HepG2 (cell line): Measurements from ENCODE around the gene MTA3.

Source experiments
- DPF2 ChIP-seq: sonication (generic); formaldehyde crosslinking; IDR thresholded peaks from 2 replicates; pipeline ENCODE4 v1.4.0; 2020; ENCODE audit warnings: mild to moderate bottlenecking, low read depth, missing genetic modification reagents, borderline replicate concordance
- JUNB ChIP-seq: sonication (generic); formaldehyde crosslinking; IDR thresholded peaks from 2 replicates; pipeline ENCODE4 v1.8.0; 2022; ENCODE audit warnings: missing genetic modification reagents, mild to moderate bottlenecking, borderline replicate concordance
- NCOA2 ChIP-seq: sonication (generic); formaldehyde crosslinking; IDR thresholded peaks from 2 replicates; pipeline ENCODE4 v1.8.0; 2022; ENCODE audit warnings: inconsistent platforms
- POLR2A ChIP-seq, 2 experiments: IDR thresholded peaks; 2 replicates each; pipeline ENCODE4 v1.6.1; 2011; ENCODE audit warnings: low read depth in 2 of 2, low read length in 2 of 2, mild to moderate bottlenecking in 1 of 2, moderate library complexity in 1 of 2; ENCODE audit not compliant: insufficient read depth in 1 of 2
- POLR2AphosphoS5 ChIP-seq: IDR thresholded peaks from 2 replicates; pipeline ENCODE4 v1.6.1; 2012; ENCODE audit warnings: low read depth, low read length
- PRDM4 ChIP-seq: sonication (generic); formaldehyde crosslinking; IDR thresholded peaks from 2 replicates; pipeline ENCODE4 v1.9.0; 2021; ENCODE audit warnings: missing genetic modification reagents, borderline replicate concordance
- PREB ChIP-seq: sonication (generic); formaldehyde crosslinking; IDR thresholded peaks from 2 replicates; pipeline ENCODE4 v1.4.0; 2020; ENCODE audit warnings: missing genetic modification reagents
- SMYD3 ChIP-seq: sonication (generic); formaldehyde crosslinking; IDR thresholded peaks from 2 replicates; pipeline ENCODE4 v1.8.1; 2023; ENCODE audit warnings: mild to moderate bottlenecking, missing genetic modification reagents
- SRF ChIP-seq: IDR thresholded peaks from 2 replicates; pipeline ENCODE4 v1.6.1; 2011; ENCODE audit warnings: mild to moderate bottlenecking, low read depth, low read length, moderate library complexity
- ZNF383 ChIP-seq: sonication (generic); formaldehyde crosslinking; IDR thresholded peaks from 2 replicates; pipeline ENCODE4 v1.4.0; 2020; ENCODE audit warnings: missing genetic modification reagents, mild to moderate bottlenecking, borderline replicate concordance
- ZNF616 ChIP-seq: sonication (generic); formaldehyde crosslinking; IDR thresholded peaks from 2 replicates; pipeline ENCODE4 v1.5.0; 2020; ENCODE audit warnings: low read depth, mild to moderate bottlenecking, missing genetic modification reagents

DNA sequence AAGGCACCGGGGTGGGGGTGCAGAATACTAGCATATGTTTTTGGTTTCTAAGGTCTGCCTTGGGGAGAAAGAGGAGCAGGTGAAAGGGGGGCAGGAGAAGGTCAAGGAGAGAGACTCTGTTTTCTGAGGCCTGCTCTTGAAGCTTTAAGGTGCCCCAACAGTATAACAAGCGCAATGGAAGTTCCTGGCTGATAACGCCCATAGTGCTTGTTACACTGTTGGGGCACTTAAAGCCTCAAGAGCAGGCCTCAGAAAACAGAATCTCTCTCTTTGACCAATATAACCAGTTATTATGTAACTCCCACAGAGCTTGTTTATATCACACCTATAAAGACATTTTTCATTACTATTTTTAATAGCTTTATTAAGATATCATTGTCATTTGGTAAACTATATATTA lies 179.0 kb downstream of the MTA3 start:
- no peak for TF ChIP-seq PRDM4
- TF ChIP-seq ZNF616, result no peak
- TF ChIP-seq ZNF383 (CRISPR knock-in tag), result no peak
- no peak for TF ChIP-seq PREB (CRISPR knock-in tag)
- no peak for TF ChIP-seq SRF
- TF ChIP-seq SMYD3 (CRISPR knock-in tag), result no peak
- no peak for TF ChIP-seq POLR2AphosphoS5
- no peak for TF ChIP-seq JUNB (CRISPR knock-in tag)
- TF ChIP-seq DPF2 (CRISPR knock-in tag), result no peak
- TF ChIP-seq POLR2A (IDR thresholded peaks at IDR 0.05; ENCODE audit: insufficient read depth in 1 of 2, low read depth in 2 of 2, low read length in 2 of 2), result no peak
- TF ChIP-seq NCOA2 (CRISPR knock-in tag), result no peak
